GM23338 (cell line): ENCODE results near the gene NPEPL1. TPM values are rescaled to one million over a fixed set of nuclear protein-coding genes. Genes with fewer than 3 reads are reported as not detected.
A peak's percentile ranks its signal among the peaks of the same experiment; 100 is the strongest.

ENCODE experiments used
- ATAC-seq: fragments of 200-7000 bp; cut with Tn5 transposase; 3 replicates; pipeline ENCODE4 v1.9.1; 2020
- DNase-seq: peaks from one replicate; pipeline ENCODE4 v3.0.0-alpha.2; 2015; ENCODE audit warnings: low spot score
- H2AFZ ChIP-seq: fragments of 200-600 bp; sonication (generic); 2 replicates; pipeline ENCODE4 v1.8.0; 2016; ENCODE audit warnings: antibody characterized with exemption, mild to moderate bottlenecking, moderate library complexity
- H3F3A ChIP-seq: fragments of 200-600 bp; sonication (generic); replicated peaks from 2 replicates; pipeline ENCODE4 v1.8.0; 2017; ENCODE audit warnings: antibody characterized with exemption, mixed run types, low read depth
- H3K27ac ChIP-seq: fragments of 200-600 bp; sonication (generic); 2 replicates; pipeline ENCODE4 v1.6.1; 2016; ENCODE audit warnings: low read depth
- H3K27me3 ChIP-seq: fragments of 200-600 bp; sonication (generic); 2 replicates; pipeline ENCODE4 v1.8.0; 2016; ENCODE audit warnings: mild to moderate bottlenecking, mixed run types, moderate library complexity; ENCODE audit not compliant: insufficient read depth
- H3K36me3 ChIP-seq: fragments of 200-600 bp; sonication (generic); 2 replicates; pipeline ENCODE4 v1.8.0; 2016; ENCODE audit warnings: mild to moderate bottlenecking; ENCODE audit not compliant: insufficient read depth
- H3K4me1 ChIP-seq: fragments of 200-600 bp; sonication (generic); 2 replicates; pipeline ENCODE4 v1.8.0; 2016; ENCODE audit warnings: mild to moderate bottlenecking, moderate library complexity; ENCODE audit not compliant: insufficient read depth
- H3K4me2 ChIP-seq: fragments of 200-600 bp; sonication (generic); 2 replicates; pipeline ENCODE4 v1.7.1; 2017; ENCODE audit warnings: mixed run types
- H3K4me3 ChIP-seq: fragments of 200-600 bp; sonication (generic); 2 replicates; pipeline ENCODE4 v1.6.1; 2016; ENCODE audit warnings: mixed run types
- H3K79me2 ChIP-seq: fragments of 200-600 bp; sonication (generic); replicated peaks from 2 replicates; pipeline ENCODE4 v1.8.0; 2017; ENCODE audit warnings: mild to moderate bottlenecking; ENCODE audit not compliant: insufficient read depth
- H3K9me2 ChIP-seq: fragments of 200-600 bp; sonication (generic); 2 replicates; pipeline ENCODE4 v1.8.0; 2017; ENCODE audit not compliant: insufficient read depth
- H4K20me1 ChIP-seq: fragments of 200-600 bp; sonication (generic); replicated peaks from 2 replicates; pipeline ENCODE4 v1.8.0; 2017; ENCODE audit warnings: mild to moderate bottlenecking; ENCODE audit not compliant: insufficient read depth
- H3K27ac Mint-ChIP-seq: 2 replicates; pipeline ENCODE4 v1.8.0; 2020; ENCODE audit warnings: inconsistent platforms, mild to moderate bottlenecking, moderate library complexity, mixed read lengths
- H3K27me3 Mint-ChIP-seq: 3 replicates; pipeline ENCODE4 v1.8.0; 2022; ENCODE audit warnings: low read depth, mild to moderate bottlenecking, moderate library complexity, mixed read lengths, inconsistent platforms; ENCODE audit not compliant: insufficient read depth, poor library complexity
- H3K36me3 Mint-ChIP-seq: 3 replicates; pipeline ENCODE4 v1.8.0; 2021; ENCODE audit warnings: low read depth, mild to moderate bottlenecking, inconsistent platforms, moderate library complexity, mixed read lengths
- H3K4me1 Mint-ChIP-seq: 3 replicates; pipeline ENCODE4 v1.8.0; 2020; ENCODE audit warnings: mild to moderate bottlenecking, inconsistent platforms, mixed read lengths
- H3K4me3 Mint-ChIP-seq: 3 replicates; pipeline ENCODE4 v1.8.0; 2021; ENCODE audit warnings: moderate library complexity, mild to moderate bottlenecking, inconsistent platforms, mixed read lengths
- H3K9me3 Mint-ChIP-seq: 3 replicates; pipeline ENCODE4 v1.8.0; 2020; ENCODE audit warnings: moderate library complexity, mild to moderate bottlenecking, inconsistent platforms, mixed read lengths
- CREB1 ChIP-seq: fragments of 250-450 bp; sonication (Bioruptor Pico); IDR thresholded peaks from 2 replicates; pipeline ENCODE4 v1.5.0; 2020; ENCODE audit warnings: low read depth, mild to moderate bottlenecking, moderate library complexity
- CTCF ChIP-seq, 2 experiments: fragments of 200-600 bp in 1 of 2; sonication (generic) in 1 of 2; conservative IDR thresholded peaks; 2 replicates each; pipeline versions ENCODE4 v1.5.1 to v1.6.1; 2016 to 2017; ENCODE audit warnings: antibody characterized with exemption in 2 of 2, low read depth in 2 of 2, mild to moderate bottlenecking in 2 of 2, moderate library complexity in 1 of 2
- EZH2phosphoT487 ChIP-seq: fragments of 200-600 bp; sonication (generic); IDR thresholded peaks from one replicate; pipeline ENCODE4 v1.8.1; 2018; ENCODE audit warnings: antibody characterized with exemption; ENCODE audit not compliant: unreplicated experiment
- JUNB ChIP-seq: IDR thresholded peaks from one replicate; pipeline ENCODE4 v1.6.1; 2016; ENCODE audit warnings: antibody characterized with exemption; ENCODE audit not compliant: unreplicated experiment
- POLR2AphosphoS5 ChIP-seq: IDR thresholded peaks from 2 replicates; pipeline ENCODE4 v1.6.1; 2016; ENCODE audit warnings: antibody characterized with exemption, low read depth
- REST ChIP-seq: IDR thresholded peaks from one replicate; pipeline ENCODE4 v1.6.1; 2018; ENCODE audit warnings: antibody characterized with exemption; ENCODE audit not compliant: unreplicated experiment
- STAT1 ChIP-seq: IDR thresholded peaks from one replicate; pipeline ENCODE4 v1.6.1; 2016; ENCODE audit warnings: antibody characterized with exemption; ENCODE audit not compliant: unreplicated experiment
- ZNF331 ChIP-seq: fragments of 250-450 bp; sonication (Bioruptor Pico); IDR thresholded peaks from 2 replicates; pipeline ENCODE4 v1.5.0; 2020; ENCODE audit warnings: low read depth, mild to moderate bottlenecking, moderate library complexity
- ZNF462 ChIP-seq: fragments of 250-450 bp; sonication (Bioruptor Pico); IDR thresholded peaks from 2 replicates; pipeline ENCODE4 v1.5.0; 2020; ENCODE audit warnings: mild to moderate bottlenecking, moderate library complexity
- polyA plus RNA-seq: library from polyadenylated mRNA; unstranded; fragments of >200 nt; fragmentation: Nextera tagmentation; extraction: Ambion mirVana; gene quantifications from 2 replicates; pipeline ENCODE4 v1.2.1, GENCODE V29; 2016
- total RNA-seq: library from RNA; depleted of rRNA; stranded (reverse); fragments of >200 nt; shearing (Covaris generic); gene quantifications from 2 replicates; pipeline ENCODE4 v1.2.3, GENCODE V29; 2014

NPEPL1 gene
- total and polyA plus RNA-seq, 2 experiments from 2014 or later = 23.5 to 30.0 TPM

GRCh38 chr20:58714923-58715351 is 22.3 kb downstream of the NPEPL1 start (continued):
- TF ChIP-seq ZNF462 (CRISPR knock-in tag) (no peak), ZNF331 (CRISPR knock-in tag) (no peak)

GRCh38 chr20:58715391-58715800 is 22.8 kb downstream of the NPEPL1 start:
- no peaks in the 10 kb centered on the region for H3K27me3 ChIP-seq
- Mint-ChIP-seq H3K36me3 (peaks cover 3% of the 10 kb centered on the region; the same call in 1 of the 3 replicates), H3K4me3 (no peak overlapping the region), H3K27ac (no peak overlapping the region; the same call in 1 of the 2 replicates), H3K4me1 (peaks cover 4% of the 10 kb centered on the region; the same call in 1 of the 3 replicates), H3K9me3 (no peaks in the 10 kb centered on the region), H3K27me3 (peaks cover 7% of the 10 kb centered on the region)
- H3K79me2 ChIP-seq = no peaks in the 10 kb centered on the region
- H3K4me1 ChIP-seq = no peaks in the 10 kb centered on the region; the same call in 1 of the 2 replicates
- H2AFZ ChIP-seq = no peak overlapping the region
- H3K27ac ChIP-seq = 0 out of 2 replicates have a peak overlapping the region, but pooled peaks have one; percentile 66
- no peak overlapping the region for H3K4me2 ChIP-seq
- H3F3A ChIP-seq = no peaks in the 10 kb centered on the region
- H3K36me3 ChIP-seq = no peaks in the 10 kb centered on the region
- no peak for DNase-seq
- H3K4me3 ChIP-seq = no peak overlapping the region
- no peak for ATAC-seq
- H4K20me1 ChIP-seq = no peaks in the 10 kb centered on the region; the same call in 1 of the 2 replicates
- H3K9me2 ChIP-seq = no peaks in the 10 kb centered on the region
- TF ChIP-seq CREB1 (no peak), POLR2AphosphoS5 (no peak), STAT1 (no peak), CTCF (conservative IDR thresholded peaks at IDR 0.05; ENCODE audit: low read depth in 2 of 2) (no peak), ZNF331 (CRISPR knock-in tag) (no peak), REST (no peak), JUNB (no peak), EZH2phosphoT487 (no peak)
